Adrenal gland (tissue), 5 donors: Measurements from ENCODE around the gene TDRD3.

Source experiments
- POLR2A ChIP-seq, 2 donors: fragments of 450-650 bp; IDR thresholded peaks; one replicate each; pipeline ENCODE4 v1.6.1; 2017; ENCODE audit warnings: antibody characterized with exemption in 2 of 2, mild to moderate bottlenecking in 2 of 2, moderate library complexity in 1 of 2
- TF ChIP-seq, protein P1 (sequence below), 6 experiments: fragments of 450-650 bp in 4 of 6; fragments of 200-600 bp in 2 of 6; sonication (generic) in 1 of 6; IDR thresholded peaks; 1 replicate in 5 of 6; 2 replicates in 1 of 6; pipeline versions ENCODE4 v1.5.1 to v1.8.0; 2016 to 2021; ENCODE audit warnings: antibody characterized with exemption in 6 of 6, mild to moderate bottlenecking in 2 of 6, moderate library complexity in 1 of 6
- donor health status: DM: no; HTN: no; CAD: no.

DNA sequence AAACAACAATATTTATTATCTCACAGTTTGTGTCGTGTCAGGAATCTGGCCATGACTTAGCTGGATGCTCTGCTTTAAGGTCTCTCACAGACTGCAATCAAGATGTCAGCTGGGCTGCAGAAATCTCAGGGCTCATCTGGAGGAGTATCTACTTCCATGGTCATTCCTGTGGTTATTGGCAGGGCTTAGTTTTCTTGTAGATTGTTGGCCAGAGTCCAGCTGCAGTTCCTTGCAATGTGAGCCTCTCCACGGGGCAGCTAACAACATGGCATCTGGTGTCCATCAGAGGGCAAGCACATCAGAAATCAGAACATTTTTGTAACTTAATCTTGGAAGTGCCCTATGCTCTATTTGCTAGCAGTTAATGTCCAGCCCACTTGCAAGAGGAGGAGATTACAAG lies 45.7 kb upstream of the TDRD3 start:
- TF ChIP-seq, protein P1, sequence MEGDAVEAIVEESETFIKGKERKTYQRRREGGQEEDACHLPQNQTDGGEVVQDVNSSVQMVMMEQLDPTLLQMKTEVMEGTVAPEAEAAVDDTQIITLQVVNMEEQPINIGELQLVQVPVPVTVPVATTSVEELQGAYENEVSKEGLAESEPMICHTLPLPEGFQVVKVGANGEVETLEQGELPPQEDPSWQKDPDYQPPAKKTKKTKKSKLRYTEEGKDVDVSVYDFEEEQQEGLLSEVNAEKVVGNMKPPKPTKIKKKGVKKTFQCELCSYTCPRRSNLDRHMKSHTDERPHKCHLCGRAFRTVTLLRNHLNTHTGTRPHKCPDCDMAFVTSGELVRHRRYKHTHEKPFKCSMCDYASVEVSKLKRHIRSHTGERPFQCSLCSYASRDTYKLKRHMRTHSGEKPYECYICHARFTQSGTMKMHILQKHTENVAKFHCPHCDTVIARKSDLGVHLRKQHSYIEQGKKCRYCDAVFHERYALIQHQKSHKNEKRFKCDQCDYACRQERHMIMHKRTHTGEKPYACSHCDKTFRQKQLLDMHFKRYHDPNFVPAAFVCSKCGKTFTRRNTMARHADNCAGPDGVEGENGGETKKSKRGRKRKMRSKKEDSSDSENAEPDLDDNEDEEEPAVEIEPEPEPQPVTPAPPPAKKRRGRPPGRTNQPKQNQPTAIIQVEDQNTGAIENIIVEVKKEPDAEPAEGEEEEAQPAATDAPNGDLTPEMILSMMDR (IDR thresholded peaks at IDR 0.05), result no peak
- TF ChIP-seq POLR2A (IDR thresholded peaks at IDR 0.05), result no peak
